Thyroid gland (tissue), 4 donors: Measurements from ENCODE around the gene LINC00305. TPM values are rescaled to one million over a fixed set of nuclear protein-coding genes. Genes with fewer than 3 reads are reported as not detected.

Source experiments
- DNase-seq, 2 donors: peaks; one replicate each; pipeline ENCODE4 v3.0.0-alpha.2; 2019
- H3K27ac ChIP-seq, 3 donors: fragments of 200-600 bp; sonication (generic); 1 replicate in 2 of 3; 2 replicates in 1 of 3; pipeline ENCODE4 v1.5.1; 2016 to 2019; ENCODE audit warnings: mild to moderate bottlenecking in 1 of 3, moderate library complexity in 1 of 3
- H3K27me3 ChIP-seq: fragments of 200-600 bp; sonication (generic); one replicate; pipeline ENCODE4 v1.5.1; 2019
- H3K36me3 ChIP-seq, 2 donors: fragments of 200-600 bp; sonication (generic); one replicate each; pipeline ENCODE4 v1.5.1; 2016 to 2019
- H3K4me1 ChIP-seq, 2 donors: fragments of 200-600 bp; sonication (generic); one replicate each; pipeline ENCODE4 v1.5.1; 2017 to 2019
- H3K4me3 ChIP-seq, 3 donors: fragments of 200-600 bp; sonication (generic); replicated peaks in 1 of 3; 1 replicate in 2 of 3; 2 replicates in 1 of 3; pipeline ENCODE4 v1.5.1; 2016; ENCODE audit warnings: mild to moderate bottlenecking in 1 of 3
- H3K9me3 ChIP-seq: fragments of 200-600 bp; sonication (generic); one replicate; pipeline ENCODE4 v1.5.1; 2017
- CTCF ChIP-seq, 6 experiments: fragments of 200-600 bp in 3 of 6; fragments of 450-650 bp in 3 of 6; sonication (generic) in 3 of 6; IDR thresholded peaks; one replicate each; pipeline ENCODE4 v1.5.1; 2016 to 2019; ENCODE audit warnings: antibody characterized with exemption in 6 of 6, mild to moderate bottlenecking in 2 of 6, inconsistent platforms in 1 of 6, moderate library complexity in 1 of 6
- POLR2A ChIP-seq, 2 donors: fragments of 450-650 bp; IDR thresholded peaks; one replicate each; pipeline ENCODE4 v1.6.1; 2017; ENCODE audit warnings: antibody characterized with exemption in 2 of 2, mild to moderate bottlenecking in 2 of 2, moderate library complexity in 1 of 2
- WGBS, 2 donors: methylation state at CpG; one replicate each; pipeline ENCODE4 v1.1.5; 2017; 5-methylcytosine and 5-hydroxymethylcytosine counted together
- intact Hi-C: fragments of 100-400 bp; cut with DNase I; formaldehyde crosslinking; loops from one replicate; pipeline ENCODE4 v1.15.1; 2023
- total RNA-seq, 4 donors: library from RNA; depleted of rRNA; stranded (reverse); fragments of >200 nt; gene quantifications; one replicate each; pipeline ENCODE4 v1.2.3, GENCODE V29; 2016

LINC00305 gene
- total RNA-seq = not detected

- intact Hi-C loops = no loop called here
- Histone ChIP-seq H3K27me3 (no peaks in the 10 kb centered on the region), H3K4me3 (no peak within 1 kb of the TSS), H3K4me1 (no peaks in the 10 kb centered on the region), H3K27ac (no peak within 1 kb of the TSS), H3K36me3 (no peaks in the 10 kb centered on the region), H3K9me3 (no peaks in the 10 kb centered on the region)
- 88 to 93% methylated on average over 3 of the region's 3 CpGs for WGBS, 2 donors
- no peak for TF ChIP-seq CTCF (IDR thresholded peaks at IDR 0.05)
- TF ChIP-seq POLR2A (IDR thresholded peaks at IDR 0.05) = no peak
- DNase-seq = no peak
Measured at GRCh38 chr18:64148988-64149387, at the start of gene LINC00305. LINC00305 (minus strand) TSS chr18:64149088.

GRCh38 chr18:64191069-64191468 lies 42.2 kb upstream of the LINC00305 start:
- 82 to 97% methylated on average over 2 of the region's 2 CpGs for whole genome bisulfite sequencing, 2 donors
- intact Hi-C loops = loop anchor here (10.0 kb wide), 1 partner anchor 64 kb away; no protein-coding TSS in a partner anchor
- Histone ChIP-seq H3K4me1 (no peaks in the 10 kb centered on the region), H3K27ac (no peak overlapping the region), H3K36me3 (no peaks in the 10 kb centered on the region), H3K9me3 (no peaks in the 10 kb centered on the region), H3K4me3 (no peak overlapping the region), H3K27me3 (no peaks in the 10 kb centered on the region)
- no peak for DNase-seq
- TF ChIP-seq CTCF (IDR thresholded peaks at IDR 0.05) (no peak), POLR2A (IDR thresholded peaks at IDR 0.05) (no peak)

GRCh38 chr18:64185987-64186386 lies 37.1 kb upstream of the LINC00305 start:
- no peak overlapping the region for H3K27ac ChIP-seq
- H3K36me3 ChIP-seq = no peaks in the 10 kb centered on the region
- H3K4me3 ChIP-seq = no peak overlapping the region
- no peak for DNase-seq
- H3K4me1 ChIP-seq = no peaks in the 10 kb centered on the region
- H3K9me3 ChIP-seq = no peaks in the 10 kb centered on the region
- 60 to 78% methylated on average over 3 of the region's 3 CpGs for WGBS, 2 donors
- H3K27me3 ChIP-seq = no peaks in the 10 kb centered on the region
- TF ChIP-seq CTCF (IDR thresholded peaks at IDR 0.05) = no peak
- no peak for TF ChIP-seq POLR2A (IDR thresholded peaks at IDR 0.05)
- intact Hi-C loops = no loop called here

GRCh38 chr18:64183665-64184064 lies 34.8 kb upstream of the LINC00305 start:
- 63 to 67% methylated on average over 3 of the region's 3 CpGs for WGBS, 2 donors
- intact Hi-C loops = no loop called here

GRCh38 chr18:64180617-64181016 lies 31.7 kb upstream of the LINC00305 start:
- H3K9me3 ChIP-seq = no peaks in the 10 kb centered on the region
- H3K4me3 ChIP-seq = no peak overlapping the region
- no peaks in the 10 kb centered on the region for H3K27me3 ChIP-seq
- DNase-seq = no peak
- WGBS, 2 donors = 79 to 81% methylated on average over 1 of the region's 1 CpG
- intact Hi-C loops = no loop called here
- H3K36me3 ChIP-seq = no peaks in the 10 kb centered on the region
- no peak for TF ChIP-seq POLR2A (IDR thresholded peaks at IDR 0.05)
- TF ChIP-seq CTCF (IDR thresholded peaks at IDR 0.05) = no peak
- no peaks in the 10 kb centered on the region for H3K4me1 ChIP-seq
- H3K27ac ChIP-seq = no peak overlapping the region

More at GRCh38 chr18:64183665-64184064, 34.8 kb upstream of the LINC00305 start:
- Histone ChIP-seq H3K27me3 (no peaks in the 10 kb centered on the region), H3K27ac (no peak overlapping the region), H3K4me1 (no peaks in the 10 kb centered on the region), H3K36me3 (no peaks in the 10 kb centered on the region), H3K9me3 (no peaks in the 10 kb centered on the region), H3K4me3 (no peak overlapping the region)
- TF ChIP-seq CTCF (IDR thresholded peaks at IDR 0.05) (no peak), POLR2A (IDR thresholded peaks at IDR 0.05) (no peak)
- no peak for DNase-seq
